CD4-positive, CD25-positive, alpha-beta regulatory T cell (primary cell): ENCODE measurements around the gene BICD2. TPM values are rescaled to one million over a fixed set of nuclear protein-coding genes. Genes with fewer than 3 reads are reported as not detected.
A peak's percentile ranks its signal among the peaks of the same experiment; 100 is the strongest.

Experiments
- ATAC-seq, 2 donors: fragments of 150-1000 bp; cut with Tn5 transposase; one replicate each; pipeline ENCODE4 v1.10.0; 2021; ENCODE audit warnings: low read depth in 2 of 2, moderate number of reproducible peaks in 2 of 2, moderate library complexity in 1 of 2
- DNase-seq, 3 donors: peaks; one replicate each; pipeline versions ENCODE4 v3.0.0 to v3.0.0-alpha.2; 2012 to 2022; ENCODE audit warnings: mixed read lengths in 1 of 3
- H3K27ac ChIP-seq: one replicate; pipeline ENCODE4 v1.7.0; 2013; ENCODE audit warnings: mild to moderate bottlenecking, low read length; ENCODE audit not compliant: insufficient read depth, poor library complexity, severe bottlenecking
- H3K27me3 ChIP-seq: one replicate; pipeline ENCODE4 v1.7.0; 2013; ENCODE audit warnings: low read length; ENCODE audit not compliant: control insufficient read depth, insufficient read depth
- H3K36me3 ChIP-seq: one replicate; pipeline ENCODE4 v1.7.0; 2013; ENCODE audit warnings: mild to moderate bottlenecking, low read length, moderate library complexity; ENCODE audit not compliant: control insufficient read depth, insufficient read depth
- H3K4me1 ChIP-seq: 2 replicates; pipeline ENCODE4 v1.7.0; 2013; ENCODE audit warnings: mild to moderate bottlenecking, low read length; ENCODE audit not compliant: insufficient read depth, control insufficient read depth, poor library complexity, severe bottlenecking
- H3K4me3 ChIP-seq: one replicate; pipeline ENCODE4 v1.7.0; 2013; ENCODE audit warnings: low read depth, mild to moderate bottlenecking, low read length, moderate library complexity
- H3K9me3 ChIP-seq, 2 experiments: 1 replicate in 1 of 2; 2 replicates in 1 of 2; pipeline ENCODE4 v1.7.0; 2013; ENCODE audit warnings: low read length in 2 of 2, mild to moderate bottlenecking in 1 of 2, moderate library complexity in 1 of 2; ENCODE audit not compliant: control insufficient read depth in 2 of 2
- H3K27ac Mint-ChIP-seq, 3 donors: one replicate each; pipeline ENCODE4 v1.8.0; 2020 to 2022; ENCODE audit warnings: mild to moderate bottlenecking in 3 of 3, mixed read lengths in 3 of 3, moderate library complexity in 2 of 3
- H3K27me3 Mint-ChIP-seq: one replicate; pipeline ENCODE4 v1.8.0; 2022; ENCODE audit warnings: mild to moderate bottlenecking, mixed read lengths
- H3K36me3 Mint-ChIP-seq: one replicate; pipeline ENCODE4 v1.8.0; 2020; ENCODE audit warnings: mixed read lengths
- H3K4me1 Mint-ChIP-seq, 4 donors: one replicate each; pipeline ENCODE4 v1.8.0; 2020 to 2022; ENCODE audit warnings: mixed read lengths in 4 of 4, mild to moderate bottlenecking in 1 of 4
- H3K4me3 Mint-ChIP-seq, 4 donors: one replicate each; pipeline ENCODE4 v1.8.0; 2020 to 2022; ENCODE audit warnings: mild to moderate bottlenecking in 4 of 4, mixed read lengths in 4 of 4, moderate library complexity in 3 of 4
- H3K9me3 Mint-ChIP-seq, 7 donors: one replicate each; pipeline ENCODE4 v1.8.0; 2020 to 2022; ENCODE audit warnings: mixed read lengths in 7 of 7, mild to moderate bottlenecking in 3 of 7, moderate library complexity in 2 of 7
- polyA plus RNA-seq, 4 donors: library from polyadenylated mRNA; unstranded; fragments of 300-500 nt; fragmentation: Illumina TruSeq; gene quantifications; one replicate each; pipeline ENCODE4 v1.2.3, GENCODE V29; 2021
- total RNA-seq: library from RNA; stranded (reverse); gene quantifications from one replicate; pipeline ENCODE4 v1.2.3, GENCODE V29; 2022

Gene BICD2
- total and polyA plus RNA-seq, 5 donors from 2014 or later: 5.6 to 29.3 (median 9.3) TPM

GRCh38 chr9:92781899-92782298 is 17.3 kb upstream of the BICD2 start:
- Mint-ChIP-seq H3K9me3 (peaks cover 0 to 13% (median 3%) of the 10 kb centered on the region in 7 donors), H3K27ac (peak overlapping the region; percentile 15 to 76 (median 26)), H3K36me3 (no peaks in the 10 kb centered on the region), H3K27me3 (peaks cover 33% of the 10 kb centered on the region), H3K4me3 (no peak overlapping the region), H3K4me1 (peaks cover 0 to 9% (median 0%) of the 10 kb centered on the region in 4 donors)
- no peaks in the 10 kb centered on the region for H3K4me1 ChIP-seq
- H3K36me3 ChIP-seq: no peaks in the 10 kb centered on the region
- peaks cover 10 to 11% of the 10 kb centered on the region in 2 experiments for H3K9me3 ChIP-seq
- peak; percentile 74 to 86 for ATAC-seq
- H3K27ac ChIP-seq: no peak overlapping the region
- peak in 1 of 3 donors; percentile 34 for DNase-seq
- peaks cover 3% of the 10 kb centered on the region for H3K27me3 ChIP-seq
- H3K4me3 ChIP-seq: no peak overlapping the region

GRCh38 chr9:92780206-92780605 is 15.6 kb upstream of the BICD2 start:
- H3K9me3 ChIP-seq: peaks cover 0 to 4% of the 10 kb centered on the region in 2 experiments
- H3K36me3 ChIP-seq: no peaks in the 10 kb centered on the region
- H3K36me3 Mint-ChIP-seq: no peaks in the 10 kb centered on the region
- no peak for ATAC-seq
- DNase-seq: no peak
- peaks cover 0 to 9% (median 0%) of the 10 kb centered on the region in 4 donors for H3K4me1 Mint-ChIP-seq
- H3K4me3 Mint-ChIP-seq: no peak overlapping the region
- H3K4me1 ChIP-seq: no peaks in the 10 kb centered on the region
- H3K27ac ChIP-seq: no peak overlapping the region
- H3K27me3 Mint-ChIP-seq: peaks cover 33% of the 10 kb centered on the region
- peaks cover 0 to 3% (median 0%) of the 10 kb centered on the region in 7 donors for H3K9me3 Mint-ChIP-seq
- H3K27me3 ChIP-seq: peaks cover 3% of the 10 kb centered on the region
- H3K27ac Mint-ChIP-seq: no peak overlapping the region
- no peak overlapping the region for H3K4me3 ChIP-seq

GRCh38 chr9:92775466-92775865 is 10.8 kb upstream of the BICD2 start:
- H3K9me3 ChIP-seq: peaks cover 0 to 4% of the 10 kb centered on the region in 2 experiments
- peaks cover 3% of the 10 kb centered on the region for H3K27me3 ChIP-seq
- peaks cover 18% of the 10 kb centered on the region for H3K27me3 Mint-ChIP-seq
- no peaks in the 10 kb centered on the region for H3K36me3 Mint-ChIP-seq
- no peak overlapping the region for H3K4me3 Mint-ChIP-seq
- no peaks in the 10 kb centered on the region for H3K36me3 ChIP-seq
- H3K27ac ChIP-seq: no peak overlapping the region
- H3K27ac Mint-ChIP-seq: peak overlapping the region in 1 of 3 donors; percentile 79
- H3K4me1 ChIP-seq: peaks cover 5% of the 10 kb centered on the region
- H3K9me3 Mint-ChIP-seq: no peaks in the 10 kb centered on the region
- DNase-seq: no peak
- no peak overlapping the region for H3K4me3 ChIP-seq
- H3K4me1 Mint-ChIP-seq: peaks cover 0 to 11% (median 5%) of the 10 kb centered on the region in 4 donors
- ATAC-seq: no peak

- Histone ChIP-seq H3K36me3 (no peaks in the 10 kb centered on the region), H3K27ac (no peak overlapping the region), H3K9me3 (peaks cover 0 to 4% of the 10 kb centered on the region in 2 experiments), H3K27me3 (no peaks in the 10 kb centered on the region), H3K4me3 (no peak overlapping the region), H3K4me1 (peaks cover 13% of the 10 kb centered on the region)
- Mint-ChIP-seq H3K4me3 (no peak overlapping the region), H3K4me1 (peaks cover 4 to 22% (median 16%) of the 10 kb centered on the region in 4 donors), H3K27ac (no peak overlapping the region), H3K27me3 (peaks cover 11% of the 10 kb centered on the region), H3K9me3 (no peaks in the 10 kb centered on the region), H3K36me3 (no peaks in the 10 kb centered on the region)
- no peak for ATAC-seq
- no peak for DNase-seq
These were observed 9.6 kb upstream of the BICD2 start for GRCh38 chr9:92774274-92774673.

- peaks cover 0 to 2% of the 10 kb centered on the region in 2 experiments for H3K9me3 ChIP-seq
- H3K27me3 ChIP-seq: no peaks in the 10 kb centered on the region
- Mint-ChIP-seq H3K27ac (no peak overlapping the region), H3K4me1 (peaks cover 4 to 22% (median 16%) of the 10 kb centered on the region in 4 donors), H3K4me3 (no peak overlapping the region), H3K36me3 (no peaks in the 10 kb centered on the region), H3K9me3 (no peaks in the 10 kb centered on the region), H3K27me3 (peaks cover 10% of the 10 kb centered on the region)
- ATAC-seq (no peak), DNase-seq (no peak)
- H3K4me3 ChIP-seq: no peak overlapping the region
- H3K27ac ChIP-seq: no peak overlapping the region
- peaks cover 13% of the 10 kb centered on the region for H3K4me1 ChIP-seq
- H3K36me3 ChIP-seq: no peaks in the 10 kb centered on the region
These were observed 9.2 kb upstream of the BICD2 start for GRCh38 chr9:92773810-92774209.

GRCh38 chr9:92771309-92771708 is 6.7 kb upstream of the BICD2 start:
- no peaks in the 10 kb centered on the region for H3K9me3 Mint-ChIP-seq
- no peak overlapping the region for H3K27ac ChIP-seq
- peaks cover 4 to 26% (median 19%) of the 10 kb centered on the region in 4 donors for H3K4me1 Mint-ChIP-seq
- H3K27me3 ChIP-seq: no peaks in the 10 kb centered on the region
- no peaks in the 10 kb centered on the region for H3K9me3 ChIP-seq
- ATAC-seq: no peak
- no peak overlapping the region for H3K4me3 Mint-ChIP-seq
- H3K36me3 Mint-ChIP-seq: no peaks in the 10 kb centered on the region
- DNase-seq: no peak
- no peaks in the 10 kb centered on the region for H3K36me3 ChIP-seq
- H3K27ac Mint-ChIP-seq: peak overlapping the region in 1 of 3 donors; percentile 59
- H3K4me1 ChIP-seq: peaks cover 13% of the 10 kb centered on the region
- no peaks in the 10 kb centered on the region for H3K27me3 Mint-ChIP-seq
- no peak overlapping the region for H3K4me3 ChIP-seq

GRCh38 chr9:92770360-92770995 is 5.8 kb upstream of the BICD2 start:
- Histone ChIP-seq H3K36me3 (no peaks in the 10 kb centered on the region), H3K4me3 (no peak overlapping the region), H3K4me1 (peaks cover 21% of the 10 kb centered on the region), H3K27ac (peak overlapping the region; percentile 35), H3K27me3 (no peaks in the 10 kb centered on the region), H3K9me3 (no peaks in the 10 kb centered on the region)
- Mint-ChIP-seq H3K9me3 (no peaks in the 10 kb centered on the region), H3K4me1 (peaks cover 12 to 33% (median 27%) of the 10 kb centered on the region in 4 donors), H3K27ac (peak overlapping the region; percentile 11 to 81 (median 71)), H3K27me3 (no peaks in the 10 kb centered on the region), H3K36me3 (no peaks in the 10 kb centered on the region), H3K4me3 (peak overlapping the region in 3 of 4 donors; percentile 47 to 61 (median 60))
- ATAC-seq (peak in 1 of 2 donors; percentile 51), DNase-seq (peak in 1 of 3 donors; percentile 72)

GRCh38 chr9:92769990-92770359 is 5.3 kb upstream of the BICD2 start:
- Mint-ChIP-seq H3K9me3 (no peaks in the 10 kb centered on the region), H3K4me3 (peak overlapping the region in 3 of 4 donors; percentile 47 to 60 (median 54)), H3K27ac (peak overlapping the region; percentile 11 to 81 (median 71)), H3K27me3 (no peaks in the 10 kb centered on the region), H3K4me1 (peaks cover 13 to 38% (median 29%) of the 10 kb centered on the region in 4 donors), H3K36me3 (no peaks in the 10 kb centered on the region)
- DNase-seq (no peak), ATAC-seq (no peak)
- H3K27me3 ChIP-seq: no peaks in the 10 kb centered on the region
- H3K4me1 ChIP-seq: peaks cover 24% of the 10 kb centered on the region
- no peak overlapping the region for H3K4me3 ChIP-seq
- peak overlapping the region; percentile 35 for H3K27ac ChIP-seq
- no peaks in the 10 kb centered on the region for H3K9me3 ChIP-seq
- no peaks in the 10 kb centered on the region for H3K36me3 ChIP-seq
